Skeletal muscle tissue (tissue), 4 donors: Measurements from ENCODE around the gene PRR3. TPM values are rescaled to one million over a fixed set of nuclear protein-coding genes. Genes with fewer than 3 reads are reported as not detected.
A peak's percentile ranks its signal among the peaks of the same experiment; 100 is the strongest.

Experiments
- H3K27ac ChIP-seq: one replicate; pipeline ENCODE4 v1.7.0; 2013; ENCODE audit warnings: mild to moderate bottlenecking, low read depth, low read length, inconsistent platforms
- H3K27me3 ChIP-seq, 3 donors: one replicate each; pipeline ENCODE4 v1.7.0; 2013; ENCODE audit warnings: low read length in 3 of 3; ENCODE audit not compliant: control insufficient read depth in 3 of 3, insufficient read depth in 3 of 3
- H3K36me3 ChIP-seq, 3 donors: one replicate each; pipeline ENCODE4 v1.7.0; 2013; ENCODE audit warnings: low read length in 3 of 3; ENCODE audit not compliant: control insufficient read depth in 3 of 3, insufficient read depth in 3 of 3
- H3K4me1 ChIP-seq, 3 donors: one replicate each; pipeline ENCODE4 v1.7.0; 2013; ENCODE audit warnings: low read length in 3 of 3, mild to moderate bottlenecking in 3 of 3; ENCODE audit not compliant: control insufficient read depth in 3 of 3, insufficient read depth in 3 of 3
- H3K4me3 ChIP-seq, 3 donors: one replicate each; pipeline ENCODE4 v1.7.0; 2013; ENCODE audit warnings: low read length in 3 of 3
- H3K9ac ChIP-seq, 3 donors: one replicate each; pipeline ENCODE4 v1.7.0; 2013; ENCODE audit warnings: low read length in 3 of 3, mild to moderate bottlenecking in 3 of 3, moderate library complexity in 2 of 3, low read depth in 1 of 3
- H3K9me3 ChIP-seq, 3 donors: one replicate each; pipeline ENCODE4 v1.7.0; 2013; ENCODE audit warnings: low read length in 3 of 3; ENCODE audit not compliant: control insufficient read depth in 3 of 3
- total RNA-seq: library from RNA; depleted of rRNA; stranded (reverse); fragments of >200 nt; gene quantifications from one replicate; pipeline ENCODE4 v1.2.3, GENCODE V29; 2014
- donor health status: Osteomylitis.

The PRR3 gene
- total RNA-seq, 1 donor from 2014 or later: 3.7 TPM

DNA sequence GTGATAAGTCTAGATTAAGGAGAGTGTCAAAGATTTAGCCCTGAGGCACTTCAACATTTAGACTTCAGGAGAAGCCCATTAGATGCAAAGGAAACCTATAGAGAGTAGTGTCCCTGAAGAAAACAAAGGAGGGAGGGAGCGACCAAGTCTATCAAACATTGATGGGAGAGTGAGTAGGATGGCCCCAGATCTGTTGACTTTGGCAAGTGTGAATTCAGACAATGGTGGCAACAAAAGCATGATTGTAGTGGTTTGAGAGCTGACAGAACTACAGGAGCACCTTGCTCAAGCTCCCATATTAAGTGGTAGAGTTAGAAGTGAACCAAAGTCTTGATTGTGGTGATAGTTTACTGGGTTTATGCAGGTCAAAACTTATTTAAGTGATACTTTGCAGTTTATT, 13.2 kb downstream of the PRR3 start:
- Histone ChIP-seq H3K4me1 (peaks cover 22 to 34% (median 25%) of the 10 kb centered on the region in 3 donors), H3K9ac (peak overlapping the region; percentile 84 to 97 (median 93)), H3K27ac (peak overlapping the region; percentile 99), H3K4me3 (peak overlapping the region; percentile 93 to 99 (median 95)), H3K27me3 (no peaks in the 10 kb centered on the region), H3K36me3 (peaks cover 0 to 3% (median 0%) of the 10 kb centered on the region in 3 donors), H3K9me3 (no peaks in the 10 kb centered on the region)

DNA sequence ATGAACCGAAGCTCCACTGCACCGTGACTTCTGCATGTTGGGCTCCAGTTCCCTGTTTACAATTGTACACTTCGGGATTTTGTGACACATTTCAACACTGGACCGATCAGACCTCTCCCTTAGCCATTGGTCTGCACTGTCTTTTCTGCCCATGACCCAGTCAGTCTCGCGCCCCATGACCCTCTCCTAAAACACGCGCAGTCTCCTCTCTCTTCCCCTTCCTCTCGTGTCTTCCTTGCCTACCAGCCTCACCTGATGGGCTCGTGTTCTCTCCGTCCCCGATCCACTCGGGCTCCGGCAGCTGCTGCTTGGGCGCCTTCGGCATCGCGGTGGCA, 13.6 kb downstream of the PRR3 start:
- H3K9me3 ChIP-seq: no peaks in the 10 kb centered on the region
- peaks cover 0 to 3% (median 0%) of the 10 kb centered on the region in 3 donors for H3K36me3 ChIP-seq
- peaks cover 22 to 34% (median 25%) of the 10 kb centered on the region in 3 donors for H3K4me1 ChIP-seq
- peak overlapping the region; percentile 93 to 99 (median 95) for H3K4me3 ChIP-seq
- no peaks in the 10 kb centered on the region for H3K27me3 ChIP-seq
- H3K9ac ChIP-seq: peak overlapping the region; percentile 84 to 97 (median 93)
- peak overlapping the region; percentile 99 for H3K27ac ChIP-seq

DNA sequence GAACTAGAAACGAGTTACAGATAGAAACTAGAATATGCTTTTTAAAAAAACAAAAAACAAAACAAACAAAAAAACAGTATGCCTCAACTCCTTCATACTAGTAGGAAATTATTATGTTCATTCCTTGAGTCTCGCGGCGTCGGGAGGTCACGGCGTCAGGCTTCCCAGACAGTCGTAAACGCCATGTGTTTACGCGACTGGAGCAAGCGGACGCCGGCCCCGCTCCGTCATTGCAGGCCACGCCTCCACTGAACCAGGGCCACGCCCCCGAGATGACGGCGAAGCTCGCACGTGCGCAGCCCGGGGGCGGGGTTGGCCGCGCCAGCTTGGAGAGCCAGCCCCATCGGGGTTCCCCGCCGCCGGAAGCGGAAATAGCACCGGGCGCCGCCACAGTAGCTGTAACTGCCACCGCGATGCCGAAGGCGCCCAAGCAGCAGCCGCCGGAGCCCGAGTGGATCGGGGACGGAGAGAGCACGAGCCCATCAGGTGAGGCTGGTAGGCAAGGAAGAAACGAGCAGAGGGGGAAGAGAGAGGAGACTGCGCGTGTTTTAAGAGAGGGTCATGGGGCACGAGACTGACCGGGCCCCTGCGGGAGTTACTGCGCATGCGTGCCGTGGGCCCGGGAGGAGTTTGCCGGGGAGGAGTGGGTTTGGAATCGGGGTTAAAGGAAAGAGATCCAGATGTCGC, 14.1 kb downstream of the PRR3 start, which contains the start of gene ABCF1:
Gene ABCF1, plus strand, starts transcription at position 368 of the 687 bp plus-strand sequence. Its CDS starts 46 bp downstream, at position 414.
- H3K27ac ChIP-seq: peak within 1 kb of the TSS; percentile 99
- H3K9me3 ChIP-seq: no peaks in the 10 kb centered on the region
- H3K9ac ChIP-seq: peak within 1 kb of the TSS; percentile 90 to 97 (median 95)
- H3K4me3 ChIP-seq: peak within 1 kb of the TSS; percentile 93 to 99 (median 95)
- H3K27me3 ChIP-seq: no peaks in the 10 kb centered on the region
- peaks cover 0 to 3% (median 0%) of the 10 kb centered on the region in 3 donors for H3K36me3 ChIP-seq
- H3K4me1 ChIP-seq: peaks cover 22 to 34% (median 25%) of the 10 kb centered on the region in 3 donors

DNA sequence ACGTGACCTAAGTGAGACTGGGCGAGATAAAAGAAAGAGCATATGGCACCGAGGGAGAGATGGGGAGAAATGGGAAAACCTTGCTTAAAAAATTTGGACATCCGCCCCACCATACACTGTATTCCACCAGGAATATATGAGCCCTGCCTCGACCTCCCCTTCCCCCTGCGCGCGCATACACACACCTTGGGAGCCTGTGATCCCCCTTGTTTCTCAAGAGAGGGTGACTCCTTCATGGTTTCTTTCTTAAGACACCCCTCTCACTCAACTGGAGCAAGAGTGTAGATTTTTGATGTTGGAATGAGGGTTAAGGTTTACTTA, 14.6 kb downstream of the PRR3 start:
- H3K9ac ChIP-seq: peak overlapping the region; percentile 90 to 97 (median 95)
- H3K27me3 ChIP-seq: no peaks in the 10 kb centered on the region
- peak overlapping the region; percentile 99 for H3K27ac ChIP-seq
- peaks cover 0 to 5% (median 0%) of the 10 kb centered on the region in 3 donors for H3K36me3 ChIP-seq
- H3K9me3 ChIP-seq: no peaks in the 10 kb centered on the region
- H3K4me1 ChIP-seq: peaks cover 22 to 34% (median 25%) of the 10 kb centered on the region in 3 donors
- peak overlapping the region; percentile 93 to 99 (median 95) for H3K4me3 ChIP-seq

DNA sequence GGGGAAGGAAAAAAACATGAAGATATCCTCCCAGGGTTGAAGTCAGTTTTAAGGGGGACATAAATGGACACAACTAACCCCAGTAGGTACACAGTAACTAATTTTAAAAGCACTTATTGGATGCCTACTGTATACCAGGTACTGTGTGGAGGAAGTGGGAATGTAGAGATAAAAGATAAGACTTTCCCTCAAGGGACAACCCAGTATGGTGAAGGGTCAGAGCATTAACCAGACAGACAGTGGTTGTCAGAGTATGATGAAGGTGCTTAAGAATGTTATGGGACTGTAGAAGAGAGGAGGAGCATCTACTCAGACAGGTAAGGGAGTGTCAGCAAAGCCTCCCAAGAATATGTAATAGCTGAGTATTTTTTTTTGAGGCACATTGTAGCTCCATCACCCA, 15.1 kb downstream of the PRR3 start:
- H3K9ac ChIP-seq: peak overlapping the region; percentile 90 to 97 (median 95)
- H3K36me3 ChIP-seq: peaks cover 0 to 10% (median 2%) of the 10 kb centered on the region in 3 donors
- no peaks in the 10 kb centered on the region for H3K9me3 ChIP-seq
- peaks cover 22 to 34% (median 25%) of the 10 kb centered on the region in 3 donors for H3K4me1 ChIP-seq
- H3K27ac ChIP-seq: peak overlapping the region; percentile 99
- H3K27me3 ChIP-seq: no peaks in the 10 kb centered on the region
- peak overlapping the region; percentile 93 to 99 (median 95) for H3K4me3 ChIP-seq

DNA sequence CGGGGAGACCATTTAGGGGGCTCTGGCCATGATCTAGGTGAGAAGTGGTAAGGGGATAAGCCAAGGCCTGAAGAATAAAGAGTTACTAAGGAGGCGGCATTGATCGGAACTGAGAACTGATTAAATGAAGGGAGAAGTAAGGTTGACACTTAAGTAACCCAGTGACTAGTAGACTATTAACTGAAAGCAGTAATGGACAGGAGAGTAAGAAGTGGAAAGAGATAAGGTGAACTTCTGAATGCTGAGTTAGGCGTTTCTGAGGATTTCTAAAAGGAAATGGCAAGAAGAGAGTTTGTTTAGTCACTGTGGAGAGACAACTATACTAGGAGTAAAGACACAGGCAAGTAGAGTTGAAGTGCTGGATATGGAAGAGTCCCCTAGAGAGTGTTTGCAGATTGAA, 16.0 kb downstream of the PRR3 start:
- peak overlapping the region in 1 of 3 donors; percentile 9 for H3K9ac ChIP-seq
- no peak overlapping the region for H3K27ac ChIP-seq
- H3K9me3 ChIP-seq: no peaks in the 10 kb centered on the region
- peaks cover 9 to 19% (median 12%) of the 10 kb centered on the region in 3 donors for H3K36me3 ChIP-seq
- H3K4me3 ChIP-seq: peak overlapping the region in 1 of 3 donors; percentile 12
- no peaks in the 10 kb centered on the region for H3K27me3 ChIP-seq
- peaks cover 22 to 34% (median 25%) of the 10 kb centered on the region in 3 donors for H3K4me1 ChIP-seq

DNA sequence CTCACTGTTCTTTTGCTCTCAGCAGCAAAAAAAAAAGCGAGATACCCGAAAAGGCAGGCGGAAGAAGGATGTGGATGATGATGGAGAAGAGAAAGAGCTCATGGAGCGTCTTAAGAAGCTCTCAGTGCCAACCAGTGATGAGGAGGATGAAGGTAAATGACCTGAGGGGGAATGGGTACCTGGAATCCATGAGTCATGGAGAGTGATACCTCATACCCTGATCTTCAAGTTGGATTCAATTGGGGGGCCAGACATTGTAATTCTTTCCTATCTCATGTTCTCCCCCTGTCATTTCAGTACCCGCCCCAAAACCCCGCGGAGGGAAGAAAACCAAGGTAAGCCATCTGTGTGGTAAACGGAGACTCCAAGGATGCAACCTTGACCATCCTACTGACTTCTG, 21.0 kb downstream of the PRR3 start:
- Histone ChIP-seq H3K4me1 (peaks cover under 1 to 4% (median 1%) of the 10 kb centered on the region in 3 donors), H3K36me3 (peaks cover 39 to 59% (median 47%) of the 10 kb centered on the region in 3 donors), H3K9me3 (no peaks in the 10 kb centered on the region)

DNA sequence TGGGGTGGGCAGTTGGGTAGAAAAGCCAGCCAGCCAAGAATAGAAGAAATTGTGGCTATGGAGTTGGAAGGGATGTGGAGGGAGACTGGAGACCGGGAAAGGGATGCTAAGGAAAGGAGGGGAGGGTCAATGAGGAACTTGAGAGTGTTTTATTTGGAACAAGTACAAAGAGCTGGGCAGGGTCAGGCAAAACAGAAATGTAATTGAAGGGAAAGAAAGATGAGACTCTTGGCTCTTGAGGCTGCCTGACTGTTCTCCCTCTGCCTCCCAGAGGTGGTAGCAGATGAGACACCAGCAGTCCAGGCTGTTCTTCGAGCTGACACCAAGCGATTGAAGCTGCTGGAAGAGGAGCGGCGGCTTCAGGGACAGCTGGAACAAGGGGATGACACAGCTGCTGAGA, 26.8 kb downstream of the PRR3 start:
- Histone ChIP-seq H3K4me1 (no peaks in the 10 kb centered on the region), H3K9me3 (no peaks in the 10 kb centered on the region), H3K36me3 (peaks cover 61 to 82% (median 77%) of the 10 kb centered on the region in 3 donors), H3K9ac (no peak overlapping the region), H3K27ac (no peak overlapping the region), H3K4me3 (no peak overlapping the region), H3K27me3 (no peaks in the 10 kb centered on the region)

More for the DNA sequence above, 21.0 kb downstream of the PRR3 start:
- Histone ChIP-seq H3K27ac (no peak overlapping the region), H3K27me3 (no peaks in the 10 kb centered on the region), H3K4me3 (no peak overlapping the region), H3K9ac (no peak overlapping the region)

DNA sequence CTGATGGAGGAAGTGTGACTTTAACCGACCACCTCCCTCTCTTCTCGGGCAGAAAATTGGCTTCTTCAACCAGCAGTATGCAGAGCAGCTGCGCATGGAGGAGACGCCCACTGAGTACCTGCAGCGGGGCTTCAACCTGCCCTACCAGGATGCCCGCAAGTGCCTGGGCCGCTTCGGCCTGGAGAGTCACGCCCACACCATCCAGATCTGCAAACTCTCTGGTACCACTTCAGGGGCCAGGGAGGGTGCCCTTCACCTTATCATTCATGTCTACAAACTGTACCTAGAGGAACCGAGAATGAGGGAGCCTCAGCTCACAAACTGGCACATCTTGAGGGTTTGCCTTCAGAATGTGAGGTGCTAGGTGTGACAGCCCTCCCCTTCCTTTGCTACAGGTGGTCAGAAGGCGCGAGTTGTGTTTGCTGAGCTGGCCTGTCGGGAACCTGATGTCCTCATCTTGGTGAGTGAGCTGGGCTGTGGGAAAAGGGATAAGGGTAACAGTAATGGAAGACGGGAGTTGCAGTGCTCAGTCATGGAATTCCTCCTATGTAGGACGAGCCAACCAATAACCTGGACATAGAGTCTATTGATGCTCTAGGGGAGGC, 32.8 kb downstream of the PRR3 start:
- H3K4me3 ChIP-seq: no peak overlapping the region
- no peak overlapping the region for H3K9ac ChIP-seq
- peaks cover 38 to 68% (median 67%) of the 10 kb centered on the region in 3 donors for H3K36me3 ChIP-seq
- H3K4me1 ChIP-seq: peaks cover 0 to 6% (median 0%) of the 10 kb centered on the region in 3 donors
- H3K9me3 ChIP-seq: no peaks in the 10 kb centered on the region
- no peak overlapping the region for H3K27ac ChIP-seq
- no peaks in the 10 kb centered on the region for H3K27me3 ChIP-seq

DNA sequence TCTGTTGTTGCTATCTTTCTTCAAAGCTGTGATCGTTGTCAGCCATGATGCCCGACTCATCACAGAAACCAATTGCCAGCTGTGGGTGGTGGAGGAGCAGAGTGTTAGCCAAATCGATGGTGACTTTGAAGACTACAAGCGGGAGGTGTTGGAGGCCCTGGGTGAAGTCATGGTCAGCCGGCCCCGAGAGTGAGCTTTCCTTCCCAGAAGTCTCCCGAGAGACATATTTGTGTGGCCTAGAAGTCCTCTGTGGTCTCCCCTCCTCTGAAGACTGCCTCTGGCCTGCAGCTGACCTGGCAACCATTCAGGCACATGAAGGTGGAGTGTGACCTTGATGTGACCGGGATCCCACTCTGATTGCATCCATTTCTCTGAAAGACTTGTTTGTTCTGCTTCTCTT, 33.4 kb downstream of the PRR3 start:
- peaks cover 0 to 6% (median 0%) of the 10 kb centered on the region in 3 donors for H3K4me1 ChIP-seq
- H3K4me3 ChIP-seq: no peak overlapping the region
- H3K27ac ChIP-seq: peak overlapping the region; percentile 36
- H3K9me3 ChIP-seq: no peaks in the 10 kb centered on the region
- H3K9ac ChIP-seq: peak overlapping the region in 1 of 3 donors; percentile 33
- H3K36me3 ChIP-seq: peaks cover 31 to 62% (median 60%) of the 10 kb centered on the region in 3 donors
- no peaks in the 10 kb centered on the region for H3K27me3 ChIP-seq
